HG02973 (cell line): ENCODE data around the gene MAML3.

Experiments used
- ATAC-seq: cut with Tn5 transposase; IDR thresholded peaks from one replicate; pipeline ENCODE4 v1.9.1; 2021; ENCODE audit warnings: moderate library complexity; ENCODE audit not compliant: unreplicated experiment

Gene MAML3

DNA sequence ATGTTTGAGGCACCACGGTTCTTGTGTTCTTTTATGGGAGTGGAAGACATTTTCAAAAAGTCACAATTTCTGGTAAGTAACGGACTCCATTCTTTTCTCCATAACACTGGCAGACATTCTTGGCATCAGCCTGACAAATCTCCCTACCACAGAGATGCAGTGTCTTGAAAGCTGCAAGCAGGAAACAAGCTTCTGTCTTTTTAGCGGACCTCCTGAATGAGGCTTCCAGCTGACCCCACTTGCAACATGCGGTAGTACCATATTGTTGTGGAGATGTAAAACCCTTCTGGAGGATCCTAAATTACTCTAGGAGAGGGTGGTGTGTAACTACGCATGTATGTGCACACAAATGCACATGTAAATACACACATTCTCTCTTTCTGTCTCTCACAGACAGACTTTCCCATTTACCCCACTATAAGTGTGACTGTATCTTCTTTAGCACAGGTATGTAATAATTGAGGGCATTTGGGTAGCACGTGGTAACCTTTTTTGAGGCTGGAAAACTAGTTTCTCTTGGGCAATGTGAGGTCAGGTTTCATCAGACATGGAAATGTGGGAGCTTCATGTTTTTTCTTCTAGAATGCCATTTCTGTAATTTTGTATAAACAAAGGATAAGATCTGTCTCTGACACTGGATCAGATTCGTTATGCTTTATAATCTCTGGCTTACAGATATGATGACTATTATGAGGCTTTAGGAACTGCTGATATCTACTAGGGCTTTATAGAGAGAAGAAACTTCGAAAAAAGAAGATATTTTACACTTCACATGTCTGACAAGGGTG lies 358.3 kb downstream of the MAML3 start:
- ATAC-seq = no peak

DNA sequence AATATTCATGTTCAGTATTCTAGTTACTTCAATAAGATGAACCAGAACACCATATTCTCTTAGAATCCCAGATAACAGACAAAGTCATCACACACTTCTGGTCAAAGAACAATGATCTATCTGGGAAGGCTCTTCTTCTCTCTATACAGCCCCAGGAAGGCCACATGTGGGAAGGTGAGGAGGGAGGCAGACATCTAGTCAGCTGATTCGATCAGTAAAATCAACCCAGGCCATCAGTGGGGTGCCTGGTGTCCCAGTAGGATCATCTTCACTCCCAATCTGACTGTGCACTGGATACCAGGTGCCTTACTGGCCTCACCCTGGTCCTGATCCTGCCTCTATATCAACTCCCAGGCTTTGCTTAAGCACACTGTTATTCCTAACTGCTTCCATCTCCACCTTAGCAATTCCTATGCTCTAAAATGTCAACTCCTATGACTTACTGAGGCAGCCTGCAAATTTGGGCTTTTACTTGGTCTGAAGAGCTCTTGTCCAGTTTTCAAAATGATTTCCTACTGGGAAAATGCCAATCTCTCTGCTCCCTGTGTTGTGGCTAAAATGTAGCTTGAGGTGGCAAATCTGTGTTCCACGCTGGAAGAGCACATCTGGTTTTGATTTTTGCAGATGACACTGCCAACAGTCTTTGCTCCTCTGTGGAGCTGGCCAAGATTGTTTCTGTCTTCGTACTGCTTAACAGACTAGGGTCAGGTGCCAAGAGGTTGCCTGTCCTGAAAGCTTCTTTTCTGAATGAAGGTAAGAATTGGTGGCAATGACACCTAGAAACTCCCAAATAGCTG lies 359.6 kb downstream of the MAML3 start:
- ATAC-seq = no peak

DNA sequence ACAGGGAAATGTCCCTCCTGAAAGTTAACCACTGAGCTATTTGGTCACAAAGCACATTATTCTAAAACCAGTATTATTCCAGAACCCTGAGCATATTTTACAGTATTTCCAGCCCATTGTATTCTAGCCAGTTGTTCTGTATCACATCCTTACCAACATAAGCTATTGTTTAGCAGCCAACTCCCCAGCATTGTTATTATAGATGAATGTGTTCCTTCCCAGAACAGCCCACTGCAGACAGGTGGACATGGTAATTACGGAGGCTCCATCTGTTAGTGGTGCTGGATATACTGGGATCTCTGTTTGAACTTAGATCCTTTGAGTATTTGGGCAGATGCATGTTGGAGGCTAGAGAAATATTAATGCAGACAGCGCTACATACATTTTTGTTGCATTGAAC lies 362.3 kb downstream of the MAML3 start:
- no peak for ATAC-seq

DNA sequence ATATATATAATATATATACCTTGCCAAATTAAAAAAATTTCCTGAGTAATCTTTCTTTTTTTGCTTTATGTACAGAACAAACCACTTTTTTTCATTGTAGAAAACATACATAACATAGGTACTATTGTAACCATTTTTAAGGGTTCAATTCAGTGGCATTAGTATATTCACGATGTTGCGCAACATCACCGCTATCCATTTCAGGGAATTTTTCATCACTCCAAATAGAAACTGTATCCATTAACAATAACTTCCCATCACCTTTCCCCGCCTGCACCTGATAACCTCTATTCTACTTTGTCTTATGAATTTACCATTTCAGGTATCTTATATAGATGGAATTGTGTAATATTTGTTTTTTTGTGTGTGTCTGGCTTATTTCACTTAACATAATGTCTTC lies 363.7 kb downstream of the MAML3 start:
- no peak for ATAC-seq

DNA sequence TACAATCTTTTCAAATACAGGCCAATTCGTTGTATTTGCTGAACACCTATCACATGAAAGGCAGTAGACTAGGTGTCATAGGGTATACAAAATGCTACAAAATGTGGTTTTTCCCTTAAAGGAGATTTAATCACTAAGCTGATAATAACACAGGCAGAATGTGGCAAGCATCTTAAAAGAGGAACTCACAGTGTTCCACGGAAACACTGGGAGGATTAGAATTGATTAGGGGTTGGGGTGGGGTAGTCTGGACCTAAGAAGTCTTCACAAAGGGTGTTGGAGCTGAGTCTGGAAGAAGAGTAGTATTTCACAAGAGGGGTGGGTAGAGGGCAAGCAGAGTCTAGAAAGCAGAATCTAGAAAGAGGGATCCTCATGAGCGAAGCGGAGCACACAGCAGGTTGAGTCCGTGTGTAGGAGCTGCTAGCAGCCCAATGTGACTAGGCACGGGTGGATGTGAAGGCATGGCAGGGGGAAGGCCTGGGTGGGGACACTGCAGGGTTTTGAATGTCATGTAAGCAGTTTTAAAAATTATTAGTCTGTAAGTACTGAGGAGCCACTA lies 364.8 kb downstream of the MAML3 start:
- ATAC-seq = no peak

DNA sequence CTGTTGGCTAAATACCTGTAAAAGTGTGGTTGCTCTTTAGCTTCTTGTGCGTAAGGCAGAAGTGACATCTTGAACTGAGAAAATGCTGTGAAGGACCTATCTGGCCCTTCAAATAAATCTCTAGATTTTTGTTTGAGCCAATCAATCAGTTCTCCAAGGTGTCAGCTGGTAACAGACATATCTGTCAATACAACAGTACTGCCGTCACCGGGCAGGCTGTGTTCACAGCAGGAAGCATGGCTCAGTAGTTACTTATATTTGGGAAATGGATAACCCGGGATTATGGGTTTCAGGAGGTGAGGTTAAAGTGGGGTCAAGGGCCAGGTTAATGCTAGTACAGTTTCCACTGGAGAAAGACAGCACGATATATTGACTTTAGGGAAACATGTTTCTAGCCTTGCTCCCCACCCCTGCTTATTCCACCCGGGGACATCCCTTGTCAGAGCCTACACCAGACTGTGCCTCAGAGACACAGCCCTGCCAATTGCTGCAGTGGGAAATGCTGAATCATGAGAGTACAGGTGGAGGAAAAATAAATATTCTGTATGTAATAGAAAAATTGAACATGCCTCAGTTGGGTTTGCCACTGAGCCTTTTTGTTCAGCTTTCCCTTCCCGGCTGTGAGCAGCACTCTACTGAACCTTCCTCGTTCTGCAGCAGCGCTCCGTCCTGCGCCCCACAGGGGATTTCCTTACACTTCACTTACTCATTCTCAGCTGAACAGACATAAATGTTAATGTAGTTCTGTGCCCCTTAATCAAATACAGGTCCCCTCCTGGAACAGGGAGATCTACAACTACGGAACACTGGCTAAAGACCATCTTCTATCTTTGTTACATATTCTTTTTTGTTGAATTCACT lies 367.3 kb downstream of the MAML3 start:
- no peak for ATAC-seq

DNA sequence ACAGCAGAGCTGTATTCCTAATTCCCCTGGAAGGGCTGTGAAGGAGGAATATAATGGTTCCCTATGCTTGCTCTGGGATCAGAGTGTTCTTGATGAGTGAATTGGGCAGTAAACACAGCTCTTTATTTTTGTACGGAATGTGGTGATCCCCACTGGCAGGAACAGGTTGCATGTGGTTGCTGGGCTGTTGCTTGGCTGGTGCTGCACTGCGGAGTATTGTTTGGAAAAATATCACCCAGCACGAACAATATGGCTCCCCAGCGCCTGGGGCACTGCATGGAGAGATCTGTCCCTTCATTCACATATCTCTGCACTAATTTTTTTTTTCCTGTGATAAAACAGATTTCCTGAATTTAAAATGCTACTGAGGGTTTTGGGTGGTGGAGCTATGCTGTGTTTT lies 368.6 kb downstream of the MAML3 start:
- ATAC-seq = no peak

DNA sequence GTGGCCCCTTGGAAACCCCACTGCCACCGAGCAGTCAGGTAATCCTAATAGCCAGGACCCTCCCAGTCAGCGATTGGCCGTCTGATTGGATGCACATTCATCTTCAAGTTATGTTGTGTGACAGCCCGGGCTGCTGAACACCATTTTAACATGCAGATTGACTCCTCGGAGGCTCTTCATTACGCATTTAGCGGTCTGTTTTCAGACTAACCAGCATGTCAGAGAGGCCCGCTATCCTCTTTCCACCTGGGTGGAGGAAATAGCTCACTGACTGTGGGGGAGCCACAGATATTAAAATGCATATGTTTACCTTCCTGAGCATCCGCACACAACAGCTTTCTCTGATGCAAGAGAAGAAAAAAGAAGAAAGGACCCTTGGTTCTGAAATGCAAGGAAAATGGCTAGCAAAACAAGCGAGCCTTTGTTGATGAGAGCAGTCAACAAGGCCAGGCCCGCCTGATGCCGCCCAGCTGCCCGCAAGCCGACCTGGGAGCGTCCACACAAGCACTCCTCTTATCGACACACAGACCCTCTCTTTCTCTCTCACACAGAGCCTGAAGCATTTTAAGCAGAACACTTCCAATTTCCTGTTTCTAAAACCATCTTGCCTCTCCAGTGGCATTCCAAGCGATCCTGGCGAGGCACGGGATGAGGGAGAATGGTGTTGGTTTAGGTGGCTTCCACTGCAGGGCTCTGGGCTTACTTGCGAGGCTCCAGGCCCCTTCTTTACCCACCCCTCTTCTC lies 370.1 kb downstream of the MAML3 start:
- no peak for ATAC-seq

DNA sequence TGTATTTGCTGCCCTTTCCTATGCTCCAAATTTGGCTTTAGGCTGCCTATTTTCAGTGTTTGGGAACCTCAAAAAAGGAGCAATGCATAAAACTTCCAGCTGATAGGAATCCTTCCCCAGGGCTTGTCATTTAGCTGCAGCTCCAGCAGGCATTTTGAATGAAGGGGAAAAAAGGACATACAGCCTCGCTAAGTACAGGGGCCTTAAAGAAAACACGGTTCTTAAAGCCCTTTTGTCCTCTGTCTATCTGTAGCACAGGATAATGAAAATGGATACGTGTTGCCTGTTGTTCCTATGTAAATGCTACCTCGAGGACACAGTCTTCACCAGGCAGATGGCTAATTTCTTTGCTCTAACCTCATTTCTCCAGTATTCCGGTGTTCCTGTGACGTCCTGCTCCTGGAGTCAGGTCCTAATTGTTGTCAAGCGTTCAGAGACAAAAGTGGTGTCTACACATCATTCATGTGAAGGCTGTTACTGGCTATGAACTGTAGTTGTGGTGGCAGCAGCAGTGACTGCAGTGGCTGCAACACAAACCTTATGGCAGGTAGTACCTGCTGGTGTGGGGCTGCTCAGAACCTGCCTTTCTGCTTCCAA lies 371.0 kb downstream of the MAML3 start:
- ATAC-seq = no peak

DNA sequence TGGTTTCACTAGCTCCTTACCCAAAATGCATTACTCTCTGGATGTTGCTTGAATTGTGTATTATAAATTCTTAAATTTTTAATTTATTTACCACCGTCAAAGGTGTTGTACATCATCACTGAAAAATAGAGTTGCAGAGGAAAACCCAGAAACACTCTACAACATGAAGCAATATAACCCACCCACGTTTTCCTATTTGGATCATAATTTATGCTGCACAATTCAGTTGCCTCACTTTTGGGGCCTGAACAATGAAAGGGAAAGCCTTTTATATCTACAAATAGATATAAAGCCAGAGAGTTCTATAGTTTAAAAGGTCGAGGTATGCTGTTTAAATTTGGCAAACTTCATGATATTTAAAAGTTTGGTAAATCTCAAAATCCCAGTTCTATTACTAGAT lies 372.9 kb downstream of the MAML3 start:
- no peak for ATAC-seq

DNA sequence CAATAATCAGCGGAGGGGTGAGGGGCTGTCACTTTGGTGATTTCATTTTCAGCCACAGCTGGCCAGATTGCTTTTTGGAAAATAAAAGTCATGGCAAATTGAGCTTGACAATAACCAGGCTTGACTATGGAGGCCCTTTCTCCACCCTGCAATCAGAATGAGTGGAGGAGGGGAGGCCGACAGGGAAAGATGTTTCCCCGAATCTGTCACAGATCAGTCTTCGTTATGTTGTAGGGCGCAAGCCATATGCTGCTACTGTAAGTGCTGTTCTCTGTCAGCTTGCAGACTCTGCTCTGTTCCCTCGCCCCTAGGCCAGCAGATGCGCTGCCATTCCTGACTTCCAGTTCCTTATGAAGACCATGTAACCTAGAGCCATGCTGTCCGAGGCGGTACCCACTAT lies 374.3 kb downstream of the MAML3 start:
- ATAC-seq = no peak

DNA sequence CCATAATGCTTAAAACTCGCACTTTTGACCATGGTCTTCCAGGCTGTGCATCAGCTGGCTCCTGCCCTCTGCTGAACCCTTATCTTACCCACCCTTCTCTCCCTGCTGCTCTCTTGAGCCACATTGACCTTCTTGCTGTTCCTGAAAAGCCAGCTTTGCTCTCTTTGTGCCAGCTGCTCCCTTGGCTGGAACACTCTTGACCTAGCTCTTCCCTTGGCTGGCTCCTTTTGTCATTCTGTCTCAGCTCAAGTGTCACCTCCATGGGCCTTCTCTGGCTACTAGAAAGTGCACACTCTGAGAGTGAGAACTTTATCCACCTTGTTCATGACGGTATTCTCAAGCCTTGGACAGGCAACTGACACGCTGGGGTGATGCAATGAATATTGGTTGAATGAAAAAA lies 376.2 kb downstream of the MAML3 start:
- ATAC-seq = no peak

DNA sequence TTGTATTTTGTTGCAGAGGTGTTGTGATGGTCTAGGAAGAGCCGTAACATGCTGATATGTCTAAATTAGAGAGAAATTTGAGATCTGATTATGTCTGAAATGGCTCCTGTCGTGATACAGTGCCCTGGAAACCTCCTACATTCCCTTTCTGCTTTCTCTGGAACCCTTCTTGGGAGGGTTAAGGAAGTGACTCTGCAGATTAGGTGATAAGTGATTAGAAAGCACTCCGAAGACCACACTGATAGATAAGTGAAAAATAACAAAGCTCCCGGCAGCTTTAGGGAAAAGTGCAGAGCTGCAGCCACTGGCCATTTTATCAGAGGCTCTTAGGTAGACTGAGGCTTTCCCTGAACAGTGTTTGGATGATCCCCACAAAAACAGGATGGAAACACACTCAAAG lies 377.7 kb downstream of the MAML3 start:
- no peak for ATAC-seq

DNA sequence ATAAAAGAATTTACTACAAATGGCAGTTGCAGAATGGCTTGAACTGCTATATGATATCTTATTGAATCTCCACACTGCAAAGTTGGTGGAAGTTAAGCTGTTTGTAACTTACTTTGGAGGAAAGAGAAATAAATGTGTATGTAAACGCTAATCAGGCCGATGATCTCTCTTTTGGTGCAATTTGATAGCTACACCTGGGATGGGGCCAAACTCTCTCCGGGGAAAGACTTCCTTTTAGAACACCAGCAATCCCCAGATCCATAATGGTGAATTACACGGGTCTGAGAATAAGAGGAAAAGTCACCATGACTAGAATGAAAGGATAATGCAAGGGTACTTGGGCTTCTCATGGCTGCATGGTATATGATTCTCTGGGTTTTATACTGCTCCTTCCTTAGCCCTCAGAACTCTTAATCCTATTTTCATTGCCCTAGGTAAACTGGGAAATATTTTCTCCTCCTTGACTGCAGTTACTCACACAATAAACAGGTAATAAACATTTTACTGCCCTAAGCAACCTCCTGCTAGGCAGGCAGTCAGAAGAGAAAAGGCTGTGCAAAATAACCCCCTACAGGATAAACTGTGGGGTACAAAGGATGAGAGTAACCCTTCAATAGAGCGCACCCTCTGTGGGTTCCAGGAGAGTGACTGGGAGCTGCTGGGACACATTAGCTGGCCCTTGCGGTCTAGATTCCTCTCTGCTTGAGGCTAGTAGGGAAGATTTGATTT lies 379.1 kb downstream of the MAML3 start:
- no peak for ATAC-seq

DNA sequence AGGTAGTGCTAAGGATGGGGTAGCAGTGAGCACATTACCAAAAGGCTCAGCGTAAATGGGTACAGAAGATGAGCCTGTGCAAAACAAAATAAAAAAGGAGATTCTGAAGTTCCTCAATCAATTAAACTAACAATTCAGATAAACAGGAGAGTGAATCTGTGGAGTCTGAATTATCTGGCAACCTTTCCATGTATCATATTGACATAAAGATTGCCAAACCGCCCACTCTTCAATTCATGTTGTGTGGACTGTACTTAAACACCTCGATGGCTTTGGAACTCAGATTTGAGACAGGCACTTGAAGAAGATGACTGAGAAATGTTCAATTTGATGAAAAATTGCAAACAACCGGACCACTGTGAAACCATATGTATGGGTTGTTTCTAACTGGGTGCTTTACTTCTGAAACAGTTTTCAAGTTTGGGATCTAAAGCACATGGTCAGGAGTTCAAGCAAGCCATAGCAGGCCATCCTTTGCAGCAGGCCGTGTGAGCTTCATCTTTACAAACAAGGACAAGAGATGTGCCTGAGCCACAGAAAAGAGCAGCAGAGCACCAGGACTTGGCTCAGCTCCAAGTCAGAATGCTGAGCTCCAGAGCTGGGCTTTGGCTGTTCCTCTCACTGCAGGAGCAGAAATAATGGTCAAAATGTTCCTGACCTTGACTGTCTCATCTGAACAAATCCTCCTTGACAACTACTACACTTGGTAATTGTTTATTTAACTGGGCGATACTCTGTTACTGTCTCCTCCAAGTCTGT lies 380.2 kb downstream of the MAML3 start:
- no peak for ATAC-seq

DNA sequence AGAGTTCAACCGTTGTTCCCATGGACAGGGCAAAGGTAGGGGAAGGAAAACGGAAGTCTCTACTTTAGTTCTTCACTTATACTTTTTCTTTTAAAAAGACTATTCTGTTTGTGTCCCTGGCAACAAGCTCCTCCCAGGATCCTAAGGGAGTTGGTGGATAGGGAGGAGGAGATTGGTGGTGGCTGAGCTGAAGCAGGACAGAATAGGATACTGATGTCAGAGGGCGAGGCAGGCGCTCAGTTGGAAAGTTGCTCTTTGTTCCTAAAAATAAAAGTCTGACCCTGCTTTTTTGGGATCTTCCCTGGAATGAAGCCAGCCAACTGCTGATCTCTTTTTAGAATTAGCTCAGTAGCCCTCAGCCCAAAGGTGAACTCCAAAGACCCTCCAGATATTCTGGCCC lies 383.6 kb downstream of the MAML3 start:
- ATAC-seq = no peak

DNA sequence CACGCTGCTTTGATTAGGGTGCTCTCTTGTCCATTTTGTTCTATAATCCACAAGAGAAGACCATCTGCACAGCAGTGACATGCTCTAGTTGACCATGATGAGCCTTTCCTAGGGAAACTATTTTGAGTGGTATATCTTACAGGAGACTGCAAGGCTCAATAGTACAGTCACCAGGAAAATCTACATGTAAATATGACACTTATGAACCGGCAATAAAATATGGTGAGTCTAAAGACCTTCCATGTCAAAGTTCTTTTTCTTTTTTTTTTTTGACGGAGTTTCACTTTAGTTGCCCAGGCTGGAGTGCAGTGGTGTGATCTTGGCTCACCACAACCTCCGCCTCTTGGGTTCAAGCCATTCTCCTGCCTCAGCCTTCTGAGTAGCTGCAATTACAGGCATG lies 384.6 kb downstream of the MAML3 start:
- no peak for ATAC-seq

DNA sequence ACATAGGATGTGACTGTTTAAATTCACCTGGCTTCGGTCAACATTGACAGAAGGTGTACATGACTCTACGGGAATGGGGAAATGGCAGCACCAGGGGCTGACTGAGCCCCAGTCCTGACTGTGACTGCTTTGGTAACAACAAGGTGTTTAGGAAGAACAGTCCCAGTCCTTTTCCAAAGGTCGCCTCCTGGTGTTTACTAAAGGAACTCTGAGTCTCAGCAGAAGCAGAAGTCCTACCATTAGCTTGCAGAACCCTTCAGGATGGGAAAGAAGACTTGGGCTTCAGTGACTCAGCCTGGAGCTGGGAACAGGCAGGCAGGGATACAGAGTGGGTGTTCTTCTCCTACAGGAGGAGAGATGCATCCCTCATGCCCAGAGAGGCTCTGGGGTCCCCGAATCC lies 385.1 kb downstream of the MAML3 start:
- no peak for ATAC-seq

DNA sequence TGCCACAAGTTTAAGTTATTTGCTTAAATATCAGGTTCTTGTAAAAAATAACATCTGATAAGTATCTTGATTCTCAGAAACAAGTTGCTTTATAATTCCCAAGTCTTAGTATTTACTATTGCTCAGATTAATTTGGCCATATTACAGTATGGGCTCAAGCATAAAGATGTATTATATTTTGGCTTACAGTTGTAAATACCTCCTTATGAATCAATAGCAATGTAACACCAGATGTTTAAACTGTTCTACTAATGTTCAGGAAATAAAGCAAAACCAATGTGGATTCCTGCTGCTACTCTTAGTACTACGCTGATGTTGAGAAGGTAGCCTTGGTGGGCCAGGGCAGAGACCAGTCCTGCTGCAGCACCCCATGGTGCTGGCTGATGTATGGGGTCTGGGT lies 385.6 kb downstream of the MAML3 start:
- no peak for ATAC-seq
